ENCODE results near the gene CTR9.

DNA sequence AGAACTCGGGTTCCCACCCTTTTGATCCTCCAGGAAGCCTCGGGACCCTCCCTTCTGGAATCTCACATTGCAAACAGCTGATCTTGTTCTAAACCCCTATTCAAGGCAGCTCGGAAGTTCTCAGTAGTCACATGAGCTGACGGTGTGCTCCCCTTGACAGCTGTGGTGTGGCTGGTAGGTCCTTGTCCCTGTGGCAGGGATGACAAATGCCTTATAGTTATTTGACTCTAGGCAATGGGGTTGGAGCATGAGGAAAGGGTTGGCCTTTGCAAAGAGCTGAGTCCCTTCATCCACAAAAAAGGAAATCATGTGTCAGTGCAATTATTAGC, 34.1 kb downstream of the CTR9 start:
- TF ChIP-seq RXRA (IDR thresholded peaks at IDR 0.05; ENCODE audit: insufficient read depth, low read depth, low read length) (no peak), EP300 (IDR thresholded peaks at IDR 0.05; ENCODE audit: borderline replicate concordance in 1 of 2, low read depth in 2 of 2, low read length in 2 of 2) (no peak), TAF1 (IDR thresholded peaks at IDR 0.05; ENCODE audit: low read depth, low read length) (no peak), CTCF (IDR thresholded peaks at IDR 0.05; ENCODE audit: control extremely low read depth in 1 of 3, insufficient read depth in 1 of 3, low read depth in 1 of 3, low read length in 3 of 3) (no peak), ZNF274 (IDR thresholded peaks at IDR 0.05; ENCODE audit: borderline replicate concordance, extremely low read depth, low read length) (no peak), GABPA (IDR thresholded peaks at IDR 0.05; ENCODE audit: borderline replicate concordance, insufficient read depth, low read length) (no peak), BCL11A (IDR thresholded peaks at IDR 0.05; ENCODE audit: low read depth in 2 of 2, low read length in 2 of 2) (no peak), TEAD4 (IDR thresholded peaks at IDR 0.05; ENCODE audit: low read depth, low read length) (no peak)

All from H1 (cell line).